ENCODE results near the gene GPR75. TPM values are rescaled to one million over a fixed set of nuclear protein-coding genes. Genes with fewer than 3 reads are reported as not detected.

The GPR75 gene
- total RNA-seq, 3 donors from 2014 or later (not counting 1 experiment from before 2014, with no cell fraction given): 3.8 to 4.9 (median 4.1) TPM

DNA sequence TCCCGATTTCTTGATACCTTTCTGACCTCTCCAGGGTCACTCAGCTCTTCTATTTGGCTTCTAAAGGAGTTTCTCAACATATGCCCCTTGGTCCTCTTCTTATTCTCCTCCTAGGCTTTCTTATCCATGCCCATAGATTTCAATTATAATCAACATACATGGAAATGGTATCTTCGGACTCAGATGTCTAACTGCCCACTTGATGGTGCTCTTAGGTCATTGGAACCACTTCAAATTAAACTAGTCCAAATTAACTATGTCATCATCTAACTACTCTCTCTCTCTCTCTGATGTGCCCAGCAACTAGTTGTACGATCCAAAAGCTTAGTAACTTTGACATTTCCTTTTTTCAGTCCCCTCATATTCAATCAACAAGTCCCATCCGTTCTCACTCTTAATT lies 43.2 kb upstream of the GPR75 start:
- peak overlapping the region; percentile 0 to 19 for H3K27ac Mint-ChIP-seq
- TF ChIP-seq, protein P1, sequence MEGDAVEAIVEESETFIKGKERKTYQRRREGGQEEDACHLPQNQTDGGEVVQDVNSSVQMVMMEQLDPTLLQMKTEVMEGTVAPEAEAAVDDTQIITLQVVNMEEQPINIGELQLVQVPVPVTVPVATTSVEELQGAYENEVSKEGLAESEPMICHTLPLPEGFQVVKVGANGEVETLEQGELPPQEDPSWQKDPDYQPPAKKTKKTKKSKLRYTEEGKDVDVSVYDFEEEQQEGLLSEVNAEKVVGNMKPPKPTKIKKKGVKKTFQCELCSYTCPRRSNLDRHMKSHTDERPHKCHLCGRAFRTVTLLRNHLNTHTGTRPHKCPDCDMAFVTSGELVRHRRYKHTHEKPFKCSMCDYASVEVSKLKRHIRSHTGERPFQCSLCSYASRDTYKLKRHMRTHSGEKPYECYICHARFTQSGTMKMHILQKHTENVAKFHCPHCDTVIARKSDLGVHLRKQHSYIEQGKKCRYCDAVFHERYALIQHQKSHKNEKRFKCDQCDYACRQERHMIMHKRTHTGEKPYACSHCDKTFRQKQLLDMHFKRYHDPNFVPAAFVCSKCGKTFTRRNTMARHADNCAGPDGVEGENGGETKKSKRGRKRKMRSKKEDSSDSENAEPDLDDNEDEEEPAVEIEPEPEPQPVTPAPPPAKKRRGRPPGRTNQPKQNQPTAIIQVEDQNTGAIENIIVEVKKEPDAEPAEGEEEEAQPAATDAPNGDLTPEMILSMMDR (IDR thresholded peaks at IDR 0.05): no peak
- intact Hi-C loops (cut with micrococcal nuclease): no loop called here
- no peak overlapping the region for H3K4me3 Mint-ChIP-seq
- H3K4me1 ChIP-seq (ENCODE audit: control insufficient read depth, insufficient read depth, low read length): no peaks in the 10 kb centered on the region
- no peaks in the 10 kb centered on the region for H3K27me3 Mint-ChIP-seq (ENCODE audit: low read depth in 2 of 2)
- no peaks in the 10 kb centered on the region for H3K9me3 Mint-ChIP-seq
- 72% methylated on average over 4 of the region's 4 CpGs for WGBS (ENCODE audit: insufficient coverage)
- H3K27ac ChIP-seq (ENCODE audit: low read length): no peak overlapping the region
- H3K4me3 ChIP-seq (ENCODE audit: low read length): no peak overlapping the region
- peaks cover 21% of the 10 kb centered on the region for H3K36me3 Mint-ChIP-seq
- no peaks in the 10 kb centered on the region for H3K27me3 ChIP-seq (ENCODE audit: control insufficient read depth, insufficient read depth, low read length)
- no peaks in the 10 kb centered on the region for H3K9me3 ChIP-seq (ENCODE audit: control insufficient read depth, insufficient read depth, low read length)
- H3K4me1 Mint-ChIP-seq: no peaks in the 10 kb centered on the region
- peaks cover 84% of the 10 kb centered on the region for H3K36me3 ChIP-seq (ENCODE audit: control insufficient read depth, insufficient read depth, low read length)
- ATAC-seq (no peak), DNase-seq (no peak)

DNA sequence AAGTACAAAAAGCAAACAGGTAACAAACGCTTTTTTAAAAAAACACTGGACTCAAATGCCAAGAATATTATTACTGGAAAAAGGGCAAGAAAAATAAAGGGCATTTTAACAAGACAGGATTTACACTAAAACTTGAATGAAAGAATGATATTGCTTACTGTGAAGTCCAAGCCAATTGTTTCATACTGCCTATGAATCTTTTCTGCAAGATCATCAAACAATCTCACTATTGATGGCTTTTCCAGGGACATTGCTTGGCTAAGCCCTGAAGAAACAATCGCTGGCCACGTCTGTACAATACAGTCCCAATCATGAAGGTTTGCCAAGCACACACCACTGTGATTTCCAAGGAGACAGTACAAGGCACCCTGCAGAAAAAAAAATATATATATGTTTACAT lies 41.4 kb upstream of the GPR75 start:
- Mint-ChIP-seq H3K36me3 (peaks cover 10% of the 10 kb centered on the region), H3K27me3 (ENCODE audit: low read depth in 2 of 2) (no peaks in the 10 kb centered on the region), H3K4me1 (peaks cover 0 to 7% of the 10 kb centered on the region in 2 donors), H3K27ac (no peak overlapping the region), H3K4me3 (no peak overlapping the region), H3K9me3 (no peaks in the 10 kb centered on the region)
- no peak for DNase-seq
- no peak for ATAC-seq
- TF ChIP-seq, protein P1 (IDR thresholded peaks at IDR 0.05): no peak
- H3K27ac ChIP-seq (ENCODE audit: low read length): no peak overlapping the region
- H3K36me3 ChIP-seq (ENCODE audit: control insufficient read depth, insufficient read depth, low read length): peaks cover 81% of the 10 kb centered on the region
- no peaks in the 10 kb centered on the region for H3K9me3 ChIP-seq (ENCODE audit: control insufficient read depth, insufficient read depth, low read length)
- intact Hi-C loops (cut with micrococcal nuclease): no loop called here
- WGBS (ENCODE audit: insufficient coverage): 97% methylated on average over 2 of the region's 3 CpGs
- no peaks in the 10 kb centered on the region for H3K27me3 ChIP-seq (ENCODE audit: control insufficient read depth, insufficient read depth, low read length)
- H3K4me3 ChIP-seq (ENCODE audit: low read length): no peak overlapping the region
- no peaks in the 10 kb centered on the region for H3K4me1 ChIP-seq (ENCODE audit: control insufficient read depth, insufficient read depth, low read length)

DNA sequence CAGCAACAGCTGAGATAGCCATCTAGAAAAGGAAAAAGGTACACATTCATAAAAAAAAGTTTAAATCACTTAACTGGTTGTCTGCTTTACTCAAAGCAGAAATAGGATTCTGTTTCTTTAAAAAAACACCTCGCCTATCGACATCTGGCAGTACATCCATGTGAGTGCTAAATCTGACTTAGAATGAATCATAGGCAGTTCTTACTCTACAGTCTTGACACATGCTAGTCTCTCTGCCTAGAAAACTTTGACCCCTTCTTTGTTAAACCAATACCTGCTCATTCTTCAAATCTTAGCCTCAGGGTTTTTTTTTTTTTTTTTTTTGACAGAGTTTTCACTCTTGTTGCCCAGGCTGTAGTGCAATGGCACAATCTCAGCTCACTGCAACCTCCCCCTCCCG lies 37.1 kb upstream of the GPR75 start:
- Mint-ChIP-seq H3K9me3 (no peaks in the 10 kb centered on the region), H3K27me3 (ENCODE audit: low read depth in 2 of 2) (no peaks in the 10 kb centered on the region), H3K4me1 (peaks cover 0 to 7% of the 10 kb centered on the region in 2 donors), H3K27ac (no peak overlapping the region), H3K4me3 (no peak overlapping the region), H3K36me3 (peaks cover 23% of the 10 kb centered on the region)
- no peak overlapping the region for H3K4me3 ChIP-seq (ENCODE audit: low read length)
- no peaks in the 10 kb centered on the region for H3K27me3 ChIP-seq (ENCODE audit: control insufficient read depth, insufficient read depth, low read length)
- intact Hi-C loops (cut with micrococcal nuclease): no loop called here
- H3K4me1 ChIP-seq (ENCODE audit: control insufficient read depth, insufficient read depth, low read length): no peaks in the 10 kb centered on the region
- WGBS (ENCODE audit: insufficient coverage): 95% methylated on average over 3 of the region's 3 CpGs
- DNase-seq (no peak), ATAC-seq (peak in 1 of 3 donors; percentile 31)
- TF ChIP-seq, protein P1 (IDR thresholded peaks at IDR 0.05): no peak
- peaks cover 83% of the 10 kb centered on the region for H3K36me3 ChIP-seq (ENCODE audit: control insufficient read depth, insufficient read depth, low read length)
- no peaks in the 10 kb centered on the region for H3K9me3 ChIP-seq (ENCODE audit: control insufficient read depth, insufficient read depth, low read length)
- H3K27ac ChIP-seq (ENCODE audit: low read length): no peak overlapping the region

Data from natural killer cell (primary cell).